Measurements from ENCODE around the gene CYSRT1.

The CYSRT1 gene

DNA sequence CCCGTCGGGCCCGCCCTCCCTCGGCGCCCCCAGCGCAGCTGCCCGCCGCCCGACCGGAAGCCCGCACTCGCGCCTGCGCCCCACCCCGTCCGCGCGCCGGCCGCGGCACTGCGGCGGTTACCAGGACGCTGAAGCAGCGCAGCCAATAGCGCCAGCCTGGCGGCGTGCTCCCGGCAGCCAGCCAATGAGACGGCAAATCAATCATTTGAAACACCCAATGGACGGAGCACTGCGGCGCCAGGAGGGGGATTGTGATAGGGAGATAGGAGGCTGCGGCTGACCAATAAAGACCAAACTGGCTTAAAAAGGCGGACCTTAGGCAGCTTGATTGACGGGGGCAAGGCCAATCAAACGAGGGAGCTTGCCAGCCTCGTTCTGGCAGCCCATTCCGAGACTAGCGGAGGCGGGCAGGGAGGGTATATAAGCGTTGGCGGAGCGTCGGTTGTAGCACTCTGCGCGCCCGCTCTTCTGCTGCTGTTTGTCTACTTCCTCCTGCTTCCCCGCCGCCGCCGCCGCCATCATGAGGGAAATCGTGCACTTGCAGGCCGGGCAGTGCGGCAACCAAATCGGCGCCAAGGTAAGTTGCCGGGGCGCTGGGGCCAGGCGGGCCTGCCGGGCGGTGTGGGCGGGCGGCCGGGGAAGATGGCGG is 16.0 kb downstream of the CYSRT1 start, which contains the start of gene TUBB4B:
Gene TUBB4B (plus strand): TSS at position 447 of the 649 bp plus-strand sequence. CDS start 74 bp downstream, at position 521.
- TF ChIP-seq TAF1 (IDR thresholded peaks at IDR 0.05; ENCODE audit: low read depth): peak; percentile 98
- TF ChIP-seq TCF12 (IDR thresholded peaks at IDR 0.05; ENCODE audit: low read depth): peak; percentile 43; the same call in 1 of the 2 replicates
- peak; percentile 73 for TF ChIP-seq TEAD4 (IDR thresholded peaks at IDR 0.05)
- TF ChIP-seq YY1 (IDR thresholded peaks at IDR 0.05; ENCODE audit: low read depth): peak; percentile 95
- no peak for TF ChIP-seq RAD21 (IDR thresholded peaks at IDR 0.05; ENCODE audit: low read depth)
- no peak for TF ChIP-seq ZBTB7A (IDR thresholded peaks at IDR 0.05; ENCODE audit: low read depth)
- peak; percentile 60; the same call in 1 of the 2 replicates for TF ChIP-seq EP300 (IDR thresholded peaks at IDR 0.05; ENCODE audit: borderline replicate concordance)
- TF ChIP-seq, protein P1, sequence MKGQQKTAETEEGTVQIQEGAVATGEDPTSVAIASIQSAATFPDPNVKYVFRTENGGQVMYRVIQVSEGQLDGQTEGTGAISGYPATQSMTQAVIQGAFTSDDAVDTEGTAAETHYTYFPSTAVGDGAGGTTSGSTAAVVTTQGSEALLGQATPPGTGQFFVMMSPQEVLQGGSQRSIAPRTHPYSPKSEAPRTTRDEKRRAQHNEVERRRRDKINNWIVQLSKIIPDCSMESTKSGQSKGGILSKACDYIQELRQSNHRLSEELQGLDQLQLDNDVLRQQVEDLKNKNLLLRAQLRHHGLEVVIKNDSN (IDR thresholded peaks at IDR 0.05): peak; percentile 45
- TF ChIP-seq, protein P2, sequence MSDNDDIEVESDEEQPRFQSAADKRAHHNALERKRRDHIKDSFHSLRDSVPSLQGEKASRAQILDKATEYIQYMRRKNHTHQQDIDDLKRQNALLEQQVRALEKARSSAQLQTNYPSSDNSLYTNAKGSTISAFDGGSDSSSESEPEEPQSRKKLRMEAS (IDR thresholded peaks at IDR 0.05): peak; percentile 40; the same call in 1 of the 2 replicates
- TF ChIP-seq FOXM1 (IDR thresholded peaks at IDR 0.05; ENCODE audit: borderline replicate concordance, low read depth): peak; percentile 93
- TF ChIP-seq EGR1 (IDR thresholded peaks at IDR 0.05): peak; percentile 80
- TF ChIP-seq, protein P3, sequence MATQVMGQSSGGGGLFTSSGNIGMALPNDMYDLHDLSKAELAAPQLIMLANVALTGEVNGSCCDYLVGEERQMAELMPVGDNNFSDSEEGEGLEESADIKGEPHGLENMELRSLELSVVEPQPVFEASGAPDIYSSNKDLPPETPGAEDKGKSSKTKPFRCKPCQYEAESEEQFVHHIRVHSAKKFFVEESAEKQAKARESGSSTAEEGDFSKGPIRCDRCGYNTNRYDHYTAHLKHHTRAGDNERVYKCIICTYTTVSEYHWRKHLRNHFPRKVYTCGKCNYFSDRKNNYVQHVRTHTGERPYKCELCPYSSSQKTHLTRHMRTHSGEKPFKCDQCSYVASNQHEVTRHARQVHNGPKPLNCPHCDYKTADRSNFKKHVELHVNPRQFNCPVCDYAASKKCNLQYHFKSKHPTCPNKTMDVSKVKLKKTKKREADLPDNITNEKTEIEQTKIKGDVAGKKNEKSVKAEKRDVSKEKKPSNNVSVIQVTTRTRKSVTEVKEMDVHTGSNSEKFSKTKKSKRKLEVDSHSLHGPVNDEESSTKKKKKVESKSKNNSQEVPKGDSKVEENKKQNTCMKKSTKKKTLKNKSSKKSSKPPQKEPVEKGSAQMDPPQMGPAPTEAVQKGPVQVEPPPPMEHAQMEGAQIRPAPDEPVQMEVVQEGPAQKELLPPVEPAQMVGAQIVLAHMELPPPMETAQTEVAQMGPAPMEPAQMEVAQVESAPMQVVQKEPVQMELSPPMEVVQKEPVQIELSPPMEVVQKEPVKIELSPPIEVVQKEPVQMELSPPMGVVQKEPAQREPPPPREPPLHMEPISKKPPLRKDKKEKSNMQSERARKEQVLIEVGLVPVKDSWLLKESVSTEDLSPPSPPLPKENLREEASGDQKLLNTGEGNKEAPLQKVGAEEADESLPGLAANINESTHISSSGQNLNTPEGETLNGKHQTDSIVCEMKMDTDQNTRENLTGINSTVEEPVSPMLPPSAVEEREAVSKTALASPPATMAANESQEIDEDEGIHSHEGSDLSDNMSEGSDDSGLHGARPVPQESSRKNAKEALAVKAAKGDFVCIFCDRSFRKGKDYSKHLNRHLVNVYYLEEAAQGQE (IDR thresholded peaks at IDR 0.05; ENCODE audit: low read depth): no peak
- TF ChIP-seq CREB1 (IDR thresholded peaks at IDR 0.05; ENCODE audit: low read depth): no peak; the same call in 1 of the 2 replicates
- 0 out of 2 replicates have a peak, but pooled peaks have one; percentile 23 for TF ChIP-seq NFIC (IDR thresholded peaks at IDR 0.05)

DNA sequence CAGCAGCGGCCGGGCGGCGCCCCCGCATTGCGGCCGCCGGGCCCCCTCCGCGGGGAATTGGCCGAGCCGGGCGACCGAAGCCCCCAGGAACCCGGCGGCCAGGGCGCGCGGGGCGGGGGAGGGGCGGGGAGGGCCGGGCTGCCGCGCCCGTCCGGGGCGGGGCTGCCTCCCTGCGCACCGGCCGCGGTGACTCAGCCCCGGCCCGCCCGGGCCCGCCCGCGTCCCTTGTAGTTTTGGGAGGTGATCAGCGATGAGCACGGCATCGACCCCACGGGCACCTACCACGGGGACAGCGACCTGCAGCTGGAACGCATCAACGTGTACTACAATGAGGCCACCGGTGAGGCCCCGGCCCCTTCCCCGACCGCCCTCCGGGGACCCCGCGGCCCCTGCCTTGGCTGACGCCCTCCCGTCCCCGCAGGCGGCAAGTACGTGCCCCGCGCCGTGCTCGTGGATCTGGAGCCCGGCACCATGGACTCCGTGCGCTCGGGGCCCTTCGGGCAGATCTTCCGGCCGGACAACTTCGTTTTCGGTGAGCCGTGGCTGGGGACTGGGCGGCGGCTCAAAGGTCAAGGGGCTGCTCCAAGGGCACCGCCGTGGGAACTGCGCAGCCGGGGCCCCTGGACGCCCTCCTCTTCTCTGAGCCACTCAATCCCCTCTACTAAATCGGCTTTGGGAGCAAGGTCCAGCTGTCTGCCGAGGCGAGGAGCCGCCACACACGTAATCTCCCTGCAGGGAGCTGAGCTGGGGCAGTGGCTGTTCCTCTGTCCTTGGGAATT is 16.7 kb downstream of the CYSRT1 start:
- TF ChIP-seq, protein P3 (IDR thresholded peaks at IDR 0.05; ENCODE audit: low read depth): no peak
- TF ChIP-seq EP300 (IDR thresholded peaks at IDR 0.05; ENCODE audit: borderline replicate concordance): no peak
- no peak for TF ChIP-seq ZBTB7A (IDR thresholded peaks at IDR 0.05; ENCODE audit: low read depth)
- TF ChIP-seq TCF12 (IDR thresholded peaks at IDR 0.05; ENCODE audit: low read depth): no peak
- TF ChIP-seq TEAD4 (IDR thresholded peaks at IDR 0.05): no peak
- TF ChIP-seq CEBPB (IDR thresholded peaks at IDR 0.05): no peak
- no peak for TF ChIP-seq NFIC (IDR thresholded peaks at IDR 0.05)
- TF ChIP-seq RAD21 (IDR thresholded peaks at IDR 0.05; ENCODE audit: low read depth): no peak
- TF ChIP-seq CREB1 (IDR thresholded peaks at IDR 0.05; ENCODE audit: low read depth): no peak

DNA sequence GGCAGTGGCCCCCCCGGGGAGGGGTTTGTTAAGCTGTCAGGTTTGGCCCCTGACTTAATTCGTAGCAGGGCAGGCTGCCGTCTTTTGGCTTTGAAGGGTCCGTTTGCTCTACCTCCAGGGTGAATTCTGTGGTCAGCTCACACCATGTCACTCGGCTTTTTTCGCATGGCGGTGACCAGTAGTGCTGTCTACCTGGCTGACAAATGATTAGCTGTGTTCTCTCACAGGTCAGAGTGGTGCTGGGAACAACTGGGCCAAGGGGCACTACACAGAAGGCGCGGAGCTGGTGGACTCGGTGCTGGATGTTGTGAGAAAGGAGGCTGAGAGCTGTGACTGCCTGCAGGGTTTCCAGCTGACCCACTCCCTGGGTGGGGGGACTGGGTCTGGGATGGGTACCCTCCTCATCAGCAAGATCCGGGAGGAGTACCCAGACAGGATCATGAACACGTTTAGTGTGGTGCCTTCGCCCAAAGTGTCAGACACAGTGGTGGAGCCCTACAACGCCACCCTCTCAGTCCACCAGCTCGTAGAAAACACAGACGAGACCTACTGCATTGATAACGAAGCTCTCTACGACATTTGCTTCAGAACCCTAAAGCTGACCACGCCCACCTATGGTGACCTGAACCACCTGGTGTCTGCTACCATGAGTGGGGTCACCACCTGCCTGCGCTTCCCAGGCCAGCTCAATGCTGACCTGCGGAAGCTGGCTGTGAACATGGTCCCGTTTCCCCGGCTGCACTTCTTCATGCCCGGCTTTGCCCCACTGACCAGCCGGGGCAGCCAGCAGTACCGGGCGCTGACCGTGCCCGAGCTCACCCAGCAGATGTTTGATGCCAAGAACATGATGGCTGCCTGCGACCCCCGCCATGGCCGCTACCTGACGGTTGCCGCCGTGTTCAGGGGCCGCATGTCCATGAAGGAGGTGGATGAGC is 17.6 kb downstream of the CYSRT1 start:
- TF ChIP-seq YY1 (IDR thresholded peaks at IDR 0.05; ENCODE audit: low read depth) (no peak), TAF1 (IDR thresholded peaks at IDR 0.05; ENCODE audit: low read depth) (no peak), NFIC (IDR thresholded peaks at IDR 0.05) (no peak)

DNA sequence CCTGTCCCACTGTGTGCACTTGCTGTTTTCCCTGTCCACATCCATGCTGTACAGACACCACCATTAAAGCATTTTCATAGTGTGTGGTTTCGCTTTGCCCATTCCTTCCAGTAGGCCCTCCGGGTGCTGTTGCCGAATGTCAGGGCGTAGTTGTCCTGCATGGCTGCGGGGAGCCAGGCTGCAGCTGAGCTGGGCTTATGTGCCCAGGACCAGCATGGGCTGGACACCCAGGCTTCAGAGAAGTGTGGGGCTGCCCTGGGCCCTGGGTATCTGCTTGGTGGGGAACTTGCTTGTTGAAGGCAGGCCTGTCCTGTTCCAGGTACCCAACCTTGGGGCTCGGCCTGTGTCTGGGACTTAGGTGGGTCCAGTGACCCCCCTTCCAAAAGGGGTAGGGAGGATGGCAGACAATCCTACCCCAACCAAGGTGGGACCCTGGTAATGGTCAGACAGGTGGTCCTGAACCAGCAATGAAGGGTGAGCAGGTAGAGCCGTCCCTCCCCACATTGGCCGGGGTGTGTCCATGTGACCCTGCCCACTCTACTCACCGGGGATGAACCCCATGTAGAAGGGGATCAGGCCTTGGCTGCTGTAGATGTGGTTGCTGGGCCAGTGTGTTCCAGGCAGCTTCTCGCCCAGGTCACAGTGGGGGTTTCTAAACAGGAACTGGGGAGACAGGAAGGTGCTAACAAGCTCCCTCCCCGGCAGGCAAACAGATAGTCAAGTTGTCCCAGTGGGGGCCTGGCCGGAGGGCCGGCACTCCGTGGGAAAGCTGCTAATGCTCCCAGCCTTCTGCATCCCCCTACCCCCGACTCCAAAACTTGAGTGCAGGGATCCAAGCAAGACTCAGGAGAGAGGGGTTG is 18.9 kb downstream of the CYSRT1 start:
- TF ChIP-seq TAF1 (IDR thresholded peaks at IDR 0.05; ENCODE audit: low read depth): no peak
- TF ChIP-seq, protein P2 (IDR thresholded peaks at IDR 0.05): no peak
- no peak for TF ChIP-seq TEAD4 (IDR thresholded peaks at IDR 0.05)
- TF ChIP-seq, protein P3 (IDR thresholded peaks at IDR 0.05; ENCODE audit: low read depth): no peak
- TF ChIP-seq ZBTB7A (IDR thresholded peaks at IDR 0.05; ENCODE audit: low read depth): no peak
- 0 out of 2 replicates have a peak, but pooled peaks have one; percentile 6 for TF ChIP-seq EP300 (IDR thresholded peaks at IDR 0.05; ENCODE audit: borderline replicate concordance)
- TF ChIP-seq CREB1 (IDR thresholded peaks at IDR 0.05; ENCODE audit: low read depth): no peak
- no peak for TF ChIP-seq CEBPB (IDR thresholded peaks at IDR 0.05)
- TF ChIP-seq, protein P1 (IDR thresholded peaks at IDR 0.05): no peak
- no peak for TF ChIP-seq EGR1 (IDR thresholded peaks at IDR 0.05)
- TF ChIP-seq TCF12 (IDR thresholded peaks at IDR 0.05; ENCODE audit: low read depth): 0 out of 2 replicates have a peak, but pooled peaks have one; percentile 14
- peak; percentile 27; the same call in 1 of the 2 replicates for TF ChIP-seq YY1 (IDR thresholded peaks at IDR 0.05; ENCODE audit: low read depth)
- TF ChIP-seq FOXM1 (IDR thresholded peaks at IDR 0.05; ENCODE audit: borderline replicate concordance, low read depth): no peak
- TF ChIP-seq NFIC (IDR thresholded peaks at IDR 0.05): no peak
- TF ChIP-seq RAD21 (IDR thresholded peaks at IDR 0.05; ENCODE audit: low read depth): no peak
